HG03432 (cell line): Measurements from ENCODE around the gene CRYBA1.
"Not testable (repeated sequence)": the region's sequence is repeated elsewhere in the genome, so short reads cannot be mapped to it uniquely, and the experiment has no call there.

Experiments
- ATAC-seq: cut with Tn5 transposase; IDR thresholded peaks from one replicate; pipeline ENCODE4 v1.9.1; 2021; ENCODE audit warnings: mild to moderate bottlenecking, moderate library complexity; ENCODE audit not compliant: unreplicated experiment

The CRYBA1 gene, protein sequence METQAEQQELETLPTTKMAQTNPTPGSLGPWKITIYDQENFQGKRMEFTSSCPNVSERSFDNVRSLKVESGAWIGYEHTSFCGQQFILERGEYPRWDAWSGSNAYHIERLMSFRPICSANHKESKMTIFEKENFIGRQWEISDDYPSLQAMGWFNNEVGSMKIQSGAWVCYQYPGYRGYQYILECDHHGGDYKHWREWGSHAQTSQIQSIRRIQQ

GRCh38 chr17:29246628-29247027 lies at the start of gene CRYBA1:
TSS of gene CRYBA1 (plus strand) at chr17:29246859. CDS start at chr17:29246864, 5 bp downstream.
- no peak for ATAC-seq

DNA sequence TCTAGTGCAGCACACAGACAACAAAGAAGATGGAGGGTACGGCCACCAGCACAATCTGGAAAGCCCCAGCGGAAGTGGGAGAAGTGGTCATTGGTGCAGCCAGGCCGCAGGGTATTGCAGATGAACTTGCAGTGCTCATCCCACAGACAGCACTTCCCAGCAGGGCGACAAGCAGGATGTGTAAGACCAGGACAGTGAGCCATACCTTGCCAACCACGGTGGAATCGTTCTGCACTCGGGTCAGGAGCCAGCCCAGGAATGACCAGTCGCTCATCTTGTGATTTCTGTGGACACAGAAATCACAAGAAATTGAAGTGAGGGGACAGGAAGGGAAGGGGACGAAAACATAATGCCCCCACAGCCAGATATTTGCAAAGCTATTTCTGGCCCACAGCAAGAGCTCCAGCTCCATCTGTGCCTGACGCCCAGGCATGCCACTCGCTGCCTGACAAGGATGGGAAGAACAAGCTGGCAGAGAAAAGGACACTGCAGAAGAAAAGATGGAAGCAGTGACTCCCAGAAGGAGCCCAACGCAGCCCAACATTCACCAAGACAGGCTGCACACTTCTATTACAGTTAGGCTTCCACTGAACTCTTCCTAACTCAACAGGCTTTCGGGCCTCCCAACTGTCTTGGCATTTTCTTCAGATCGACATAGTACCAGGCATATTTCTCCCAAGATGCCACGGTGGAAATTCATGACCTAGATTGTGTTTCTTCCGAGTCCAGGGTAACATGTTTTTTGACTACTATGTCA lies 49.0 kb upstream of the CRYBA1 start:
- no peak for ATAC-seq

GRCh38 chr17:29204068-29204804 lies 42.4 kb upstream of the CRYBA1 start:
- ATAC-seq = not testable (repeated sequence)

DNA sequence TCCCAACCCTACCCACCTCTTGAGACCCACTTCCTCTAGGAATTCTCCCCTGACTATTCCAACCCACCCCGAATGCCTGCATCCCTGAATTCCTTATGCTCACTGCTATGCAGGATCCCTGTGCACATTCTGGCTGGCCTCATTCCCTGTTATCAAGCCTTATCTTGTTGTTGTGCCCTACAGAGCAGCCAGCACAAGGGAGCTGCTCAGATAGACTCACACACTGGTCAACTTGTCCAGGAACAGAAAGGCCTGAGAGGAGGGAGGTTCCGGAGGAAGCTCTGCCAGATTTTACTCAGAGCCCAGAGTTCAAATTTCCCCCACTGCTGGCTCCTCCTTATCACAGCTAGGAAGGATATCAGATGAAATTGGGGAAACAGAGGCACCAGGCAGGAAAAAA lies 41.6 kb upstream of the CRYBA1 start:
- ATAC-seq = no peak

DNA sequence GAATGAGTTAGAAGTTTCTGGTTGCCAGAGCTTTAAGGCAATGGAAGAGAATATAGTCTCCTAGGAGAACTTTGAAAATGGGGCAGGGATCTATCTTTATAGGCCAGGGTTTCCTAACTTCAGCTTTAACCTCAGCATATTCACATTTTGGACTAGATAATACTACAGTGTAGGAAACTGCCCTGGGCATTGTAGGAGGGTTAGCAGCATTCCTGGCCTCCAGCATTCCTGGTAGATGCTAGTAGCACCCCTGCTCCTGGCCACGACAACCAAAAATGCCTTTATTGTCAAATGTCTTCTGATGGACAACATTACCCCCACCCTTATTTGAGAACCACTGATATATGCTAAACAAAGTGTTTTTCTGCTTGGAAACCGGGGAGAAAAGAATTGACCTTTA lies 38.7 kb upstream of the CRYBA1 start:
- ATAC-seq = no peak

DNA sequence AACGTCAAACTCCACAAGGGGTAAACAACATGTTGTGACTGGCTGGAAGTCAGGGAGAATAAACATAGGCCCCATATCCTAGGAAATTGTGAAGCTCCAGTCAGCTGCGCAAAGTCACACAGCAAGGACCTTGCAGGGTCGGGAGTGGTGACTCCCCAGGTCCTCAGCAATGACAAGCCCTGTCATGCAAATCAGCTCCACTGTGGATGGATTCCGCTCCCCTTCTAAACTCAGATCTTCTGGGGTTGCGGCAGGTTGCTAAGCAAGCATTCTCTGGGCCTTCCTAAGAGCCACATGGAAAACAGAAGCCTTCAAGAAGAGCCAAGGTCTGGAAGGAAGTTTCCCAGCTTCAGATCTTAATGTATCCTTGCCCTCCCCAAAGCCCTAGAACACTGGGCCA lies 37.6 kb upstream of the CRYBA1 start:
- no peak for ATAC-seq

- ATAC-seq = no peak
These were observed 35.8 kb upstream of the CRYBA1 start for GRCh38 chr17:29210879-29211278.

DNA sequence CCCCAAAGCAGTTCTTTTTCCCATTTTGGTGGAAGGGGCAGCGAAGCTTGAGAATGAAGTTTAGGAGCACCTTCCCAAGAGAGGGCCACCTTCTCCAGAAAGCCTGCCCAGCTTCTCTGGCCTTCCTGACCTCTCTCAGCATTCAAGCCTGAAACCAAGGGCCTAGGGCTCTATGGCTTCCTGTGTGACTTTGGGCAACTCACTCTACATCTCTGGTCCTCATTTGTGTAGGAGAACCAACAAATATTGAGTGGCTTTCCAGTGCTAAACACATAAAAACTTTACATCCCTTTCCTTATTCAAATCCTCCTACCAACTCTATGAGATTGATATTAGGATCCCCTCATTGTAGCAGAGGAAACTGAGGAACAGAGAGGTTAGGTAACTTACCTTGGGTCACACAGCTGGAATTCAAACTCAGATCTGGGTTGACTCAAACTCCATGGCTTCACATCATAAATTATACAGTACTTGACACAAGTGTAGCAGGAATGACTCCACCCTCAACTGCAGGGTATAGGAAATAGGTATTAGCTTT lies 34.5 kb upstream of the CRYBA1 start:
- no peak for ATAC-seq

- no peak for ATAC-seq
These were observed 34.0 kb upstream of the CRYBA1 start for GRCh38 chr17:29212681-29213121.

GRCh38 chr17:29214215-29215146 lies 32.2 kb upstream of the CRYBA1 start:
- ATAC-seq = no peak

DNA sequence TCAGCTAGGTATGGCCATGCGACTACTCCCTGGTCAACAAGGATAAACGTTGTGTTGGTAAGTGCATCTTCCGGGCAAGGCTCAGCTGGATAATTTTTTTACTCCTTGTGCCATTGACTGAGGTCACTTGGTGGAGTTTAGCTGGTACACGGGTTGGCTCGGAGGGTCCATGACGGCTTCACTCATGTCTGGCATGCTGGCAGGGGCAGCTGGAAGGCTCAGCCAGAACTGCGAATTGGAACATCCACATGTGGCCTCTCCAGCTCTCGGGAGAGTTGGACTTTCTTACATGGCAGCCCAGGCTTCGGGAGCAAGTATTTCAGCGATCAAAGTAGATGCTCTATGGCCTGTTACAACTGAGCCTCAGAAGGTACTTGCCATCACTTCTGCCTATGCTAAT lies 31.5 kb upstream of the CRYBA1 start:
- no peak for ATAC-seq

DNA sequence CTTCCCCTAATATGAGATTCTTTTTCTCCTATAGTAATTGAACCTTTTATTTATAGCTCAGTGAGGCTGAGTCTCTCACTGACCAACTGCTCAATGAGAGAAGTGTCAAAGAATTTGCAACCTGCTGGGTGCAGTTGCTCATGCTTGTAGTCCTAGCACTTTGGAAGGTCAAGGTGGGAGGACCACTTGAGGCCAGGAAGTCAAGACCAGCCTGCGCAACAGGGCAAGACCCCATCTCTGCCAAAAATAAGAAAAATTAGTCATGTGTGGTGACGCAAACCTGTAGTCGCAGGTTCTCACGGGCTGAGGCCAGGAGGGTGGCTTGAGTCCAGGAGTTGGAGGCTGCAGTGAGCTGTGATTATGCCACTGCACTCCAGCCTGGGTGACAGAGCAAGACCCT lies 30.9 kb upstream of the CRYBA1 start:
- no peak for ATAC-seq

DNA sequence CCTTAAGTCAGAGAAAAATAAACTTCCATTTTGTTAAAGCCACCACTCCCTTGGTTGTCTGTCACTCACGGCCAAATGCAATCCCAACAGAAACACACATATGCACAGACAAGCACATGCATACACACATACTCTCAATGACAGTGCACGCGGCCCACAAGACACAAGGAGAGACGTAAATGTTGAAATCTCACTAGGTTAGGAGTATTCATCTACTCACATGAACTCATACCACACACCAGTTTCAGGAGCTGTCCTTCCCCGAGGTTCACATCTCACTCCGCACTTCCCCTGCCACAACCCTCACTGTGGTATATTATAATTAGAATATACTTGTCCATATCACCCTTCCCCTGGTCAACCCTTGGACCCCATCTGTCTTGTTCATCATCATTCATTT lies 30.5 kb upstream of the CRYBA1 start:
- no peak for ATAC-seq

DNA sequence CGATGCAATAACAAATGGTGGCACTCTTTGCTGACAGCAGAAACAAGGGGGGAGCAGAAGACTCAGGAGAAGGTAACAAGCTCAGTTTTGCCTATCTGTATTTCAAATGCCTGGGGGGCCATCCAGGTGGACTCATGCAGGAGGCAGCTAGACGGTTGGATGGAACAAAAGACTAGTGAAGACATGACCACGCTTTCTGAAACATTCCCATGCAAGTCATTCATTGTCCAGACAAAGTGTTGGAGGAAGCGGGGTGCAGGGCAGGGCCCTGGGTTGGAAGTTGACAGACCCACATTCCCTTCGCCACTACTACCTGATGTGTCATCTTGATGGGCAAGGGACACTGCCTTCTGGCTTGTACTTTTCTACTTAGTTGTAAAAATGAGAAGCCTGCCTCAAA lies 29.8 kb upstream of the CRYBA1 start:
- no peak for ATAC-seq

DNA sequence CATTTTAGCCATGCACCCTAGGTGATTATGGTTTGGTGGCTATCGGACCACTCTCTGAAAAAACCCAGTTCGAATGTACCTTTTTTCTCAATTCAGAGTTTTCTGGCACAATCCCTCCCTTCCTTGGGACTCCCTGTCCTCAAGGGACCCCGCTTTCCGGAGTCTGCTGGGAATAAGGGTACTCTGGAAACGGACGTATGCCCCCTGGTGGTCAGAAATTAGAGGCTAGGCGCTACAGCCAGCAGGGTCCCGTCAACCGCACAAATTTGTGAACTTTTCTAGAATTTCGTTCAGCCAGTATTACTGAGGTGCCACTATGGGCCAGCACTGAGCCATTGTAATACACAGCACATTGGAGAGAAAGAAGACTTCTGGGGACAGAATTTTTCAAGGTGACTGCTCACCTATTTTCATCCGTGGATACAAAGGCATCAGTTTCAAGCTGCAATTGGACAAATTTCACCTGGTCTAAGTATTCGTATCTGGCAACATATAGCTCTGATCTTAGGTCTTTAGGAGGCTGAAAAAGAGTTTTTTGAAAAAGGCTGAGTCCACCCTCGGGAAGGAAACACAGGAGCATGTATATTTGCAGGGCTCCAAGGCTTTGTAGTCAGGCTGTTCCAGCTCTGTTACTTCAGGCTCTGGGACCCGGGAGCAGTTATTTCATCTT lies 27.1 kb upstream of the CRYBA1 start:
- peak; percentile 54 for ATAC-seq

GRCh38 chr17:29221338-29221737 lies 25.3 kb upstream of the CRYBA1 start:
- not testable (repeated sequence) for ATAC-seq

DNA sequence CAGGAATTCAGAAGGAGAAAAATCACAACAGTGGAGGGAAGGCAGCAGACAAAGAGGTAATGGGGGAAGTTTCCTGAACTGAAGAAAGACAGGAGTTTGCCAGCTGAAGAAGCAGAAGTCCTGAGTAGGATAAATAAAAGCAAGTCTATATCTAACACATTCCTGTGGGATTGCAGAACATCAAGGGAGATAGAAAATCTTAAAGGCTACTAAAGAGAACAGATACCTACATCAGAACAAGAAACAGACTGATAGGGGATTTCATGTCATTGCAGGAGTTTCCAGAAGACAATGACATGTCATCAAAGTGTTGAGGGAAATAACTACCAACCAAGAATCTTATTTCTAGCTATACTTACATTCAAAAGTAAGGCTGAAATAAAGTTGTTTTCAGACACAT lies 21.3 kb upstream of the CRYBA1 start:
- ATAC-seq = no peak

- no peak for ATAC-seq
These were observed 13.4 kb upstream of the CRYBA1 start for GRCh38 chr17:29233301-29233700.

DNA sequence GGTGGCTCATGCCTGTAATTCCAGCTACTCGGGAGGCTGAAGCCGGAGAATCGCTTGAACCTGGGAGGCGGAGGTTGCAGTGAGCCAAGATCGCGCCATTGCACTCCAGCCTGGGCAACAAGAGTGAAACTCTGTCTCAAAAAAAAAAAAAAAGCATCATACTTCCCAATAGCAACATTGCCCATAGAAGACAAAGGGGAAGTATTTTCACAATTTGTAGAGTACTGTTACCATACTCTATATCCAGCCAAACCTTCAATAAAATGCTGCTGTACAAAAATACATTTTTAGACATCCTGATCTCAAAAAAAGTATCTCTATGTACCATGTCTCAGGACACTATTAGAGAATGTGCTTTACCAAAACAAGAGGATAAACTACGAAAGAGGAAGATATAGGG lies 11.7 kb upstream of the CRYBA1 start:
- not testable (repeated sequence) for ATAC-seq

DNA sequence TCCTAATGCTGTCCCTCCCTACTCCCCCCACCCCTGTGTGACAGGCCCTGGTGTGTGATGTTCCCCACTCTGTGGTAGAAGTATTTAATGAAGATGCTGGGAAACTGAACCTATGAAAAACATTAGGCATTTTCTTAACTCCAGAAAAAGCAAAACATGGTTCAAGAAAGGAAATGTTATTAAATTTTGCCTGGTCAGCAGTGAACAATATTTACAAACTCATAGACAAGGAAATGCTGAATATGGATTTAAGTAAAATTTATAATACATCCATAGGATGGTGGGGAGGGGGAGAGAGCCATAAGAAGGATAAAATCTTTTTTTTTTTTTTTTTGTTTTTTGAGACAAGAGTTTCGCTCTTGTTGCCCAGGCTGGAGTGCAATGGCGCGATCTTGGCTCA lies 10.8 kb upstream of the CRYBA1 start:
- no peak for ATAC-seq
